ENCODE data around the gene SORCS1.

DNA sequence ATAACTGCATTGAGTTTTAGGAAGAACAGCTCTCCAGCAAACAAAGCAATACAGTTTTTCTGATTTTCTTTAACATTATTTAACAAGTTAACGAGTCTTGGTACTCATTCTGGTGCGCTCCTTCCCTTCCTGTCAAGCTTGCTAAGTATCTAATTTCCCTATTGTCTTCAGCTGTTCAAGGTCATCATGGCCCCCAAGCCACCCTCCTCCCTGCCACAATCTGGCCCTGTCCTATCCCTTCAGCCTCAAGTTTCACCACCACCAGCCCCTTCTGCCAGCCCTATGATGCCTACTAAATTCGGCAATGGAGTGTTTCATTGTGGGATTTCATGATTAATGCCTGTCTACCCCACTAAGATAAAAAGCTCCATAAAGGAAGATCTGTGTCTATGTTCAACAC is 121.0 kb downstream of the SORCS1 start:
- TF ChIP-seq, protein P1, sequence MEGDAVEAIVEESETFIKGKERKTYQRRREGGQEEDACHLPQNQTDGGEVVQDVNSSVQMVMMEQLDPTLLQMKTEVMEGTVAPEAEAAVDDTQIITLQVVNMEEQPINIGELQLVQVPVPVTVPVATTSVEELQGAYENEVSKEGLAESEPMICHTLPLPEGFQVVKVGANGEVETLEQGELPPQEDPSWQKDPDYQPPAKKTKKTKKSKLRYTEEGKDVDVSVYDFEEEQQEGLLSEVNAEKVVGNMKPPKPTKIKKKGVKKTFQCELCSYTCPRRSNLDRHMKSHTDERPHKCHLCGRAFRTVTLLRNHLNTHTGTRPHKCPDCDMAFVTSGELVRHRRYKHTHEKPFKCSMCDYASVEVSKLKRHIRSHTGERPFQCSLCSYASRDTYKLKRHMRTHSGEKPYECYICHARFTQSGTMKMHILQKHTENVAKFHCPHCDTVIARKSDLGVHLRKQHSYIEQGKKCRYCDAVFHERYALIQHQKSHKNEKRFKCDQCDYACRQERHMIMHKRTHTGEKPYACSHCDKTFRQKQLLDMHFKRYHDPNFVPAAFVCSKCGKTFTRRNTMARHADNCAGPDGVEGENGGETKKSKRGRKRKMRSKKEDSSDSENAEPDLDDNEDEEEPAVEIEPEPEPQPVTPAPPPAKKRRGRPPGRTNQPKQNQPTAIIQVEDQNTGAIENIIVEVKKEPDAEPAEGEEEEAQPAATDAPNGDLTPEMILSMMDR (IDR thresholded peaks at IDR 0.05) = no peak
- TF ChIP-seq POLR2A (IDR thresholded peaks at IDR 0.05) = no peak

Measured in right lobe of liver (tissue), 4 donors.